HG03354 (cell line): ENCODE measurements around the gene HIBCH.
"Not testable (repeated sequence)": the region's sequence is repeated elsewhere in the genome, so short reads cannot be mapped to it uniquely, and the experiment has no call there.

Experiments
- ATAC-seq: cut with Tn5 transposase; IDR thresholded peaks from one replicate; pipeline ENCODE4 v1.9.1; 2021; ENCODE audit warnings: mild to moderate bottlenecking; ENCODE audit not compliant: unreplicated experiment, poor library complexity, severe bottlenecking

HIBCH gene

GRCh38 chr2:190343536-190344275 lies 24.1 kb upstream of the HIBCH start, which contains the start of gene INPP1:
TSS of gene INPP1 (plus strand) at chr2:190343589. CDS start at chr2:190360103, 16,514 bp downstream.
- ATAC-seq: peak; percentile 59

- no peak for ATAC-seq
Measured at GRCh38 chr2:190343089-190343535, 23.5 kb upstream of the HIBCH start.

- no peak for ATAC-seq
Measured at GRCh38 chr2:190342611-190343010, 23.0 kb upstream of the HIBCH start.

GRCh38 chr2:190340369-190340768 lies 20.7 kb upstream of the HIBCH start:
- no peak for ATAC-seq

GRCh38 chr2:190339394-190339793 lies 19.8 kb upstream of the HIBCH start:
- ATAC-seq: no peak

- ATAC-seq: no peak
Measured at GRCh38 chr2:190338453-190338852, 18.8 kb upstream of the HIBCH start.

- ATAC-seq: no peak
Measured at GRCh38 chr2:190336420-190336819, 16.8 kb upstream of the HIBCH start.

- ATAC-seq: not testable (repeated sequence)
Measured at GRCh38 chr2:190335584-190335983, 16.0 kb upstream of the HIBCH start.

GRCh38 chr2:190335225-190335559 lies 15.6 kb upstream of the HIBCH start:
- ATAC-seq: no peak

- ATAC-seq: no peak
Measured at GRCh38 chr2:190334479-190335224, 15.0 kb upstream of the HIBCH start.

- ATAC-seq: no peak
Measured at GRCh38 chr2:190333928-190334327, 14.3 kb upstream of the HIBCH start.

GRCh38 chr2:190333395-190333794 lies 13.8 kb upstream of the HIBCH start:
- no peak for ATAC-seq

GRCh38 chr2:190328573-190329147 lies 9.0 kb upstream of the HIBCH start:
- ATAC-seq: no peak

GRCh38 chr2:190327867-190328572 lies 8.4 kb upstream of the HIBCH start:
- ATAC-seq: no peak

GRCh38 chr2:190325588-190325987 lies 6.0 kb upstream of the HIBCH start:
- no peak for ATAC-seq

- ATAC-seq: no peak
Measured at GRCh38 chr2:190323406-190323805, 3.8 kb upstream of the HIBCH start.

- ATAC-seq: no peak
Measured at GRCh38 chr2:190320696-190321095, 1.1 kb upstream of the HIBCH start.

- peak; percentile 53 for ATAC-seq
Measured at GRCh38 chr2:190318931-190319554, 583 bp downstream of the HIBCH start.

- ATAC-seq: no peak
Measured at GRCh38 chr2:190318514-190318913, 1.1 kb downstream of the HIBCH start.

- ATAC-seq: no peak
Measured at GRCh38 chr2:190315273-190315672, 4.4 kb downstream of the HIBCH start.
